ENCODE data around the gene FGF6.

- TF ChIP-seq CREB1 (CRISPR knock-in tag; IDR thresholded peaks at IDR 0.05; ENCODE audit: low read depth) (no peak), CTCF (conservative IDR thresholded peaks at IDR 0.05; ENCODE audit: low read depth in 2 of 2) (no peak), EZH2phosphoT487 (IDR thresholded peaks at IDR 0.05; ENCODE audit: unreplicated experiment) (no peak), EZH2 (IDR thresholded peaks at IDR 0.05; ENCODE audit: low read depth, unreplicated experiment) (no peak), ETS1 (IDR thresholded peaks at IDR 0.05) (no peak), REST (IDR thresholded peaks at IDR 0.05; ENCODE audit: unreplicated experiment) (no peak), POLR2AphosphoS5 (IDR thresholded peaks at IDR 0.05; ENCODE audit: low read depth) (no peak), STAT1 (IDR thresholded peaks at IDR 0.05; ENCODE audit: unreplicated experiment) (no peak), ZNF331 (CRISPR knock-in tag; IDR thresholded peaks at IDR 0.05; ENCODE audit: low read depth) (no peak), JUNB (IDR thresholded peaks at IDR 0.05; ENCODE audit: unreplicated experiment) (no peak)
These were observed 41.4 kb upstream of the FGF6 start for GRCh38 chr12:4486980-4487379.

Data from GM23338 (cell line).